Measurements from ENCODE around the gene SPRR1B. TPM values are rescaled to one million over a fixed set of nuclear protein-coding genes. Genes with fewer than 3 reads are reported as not detected.
"Not testable (repeated sequence)": the region's sequence is repeated elsewhere in the genome, so short reads cannot be mapped to it uniquely, and the experiment has no call there.

The SPRR1B gene
- total and polyA plus RNA-seq, 4 experiments from 2014 or later, result not detected

DNA sequence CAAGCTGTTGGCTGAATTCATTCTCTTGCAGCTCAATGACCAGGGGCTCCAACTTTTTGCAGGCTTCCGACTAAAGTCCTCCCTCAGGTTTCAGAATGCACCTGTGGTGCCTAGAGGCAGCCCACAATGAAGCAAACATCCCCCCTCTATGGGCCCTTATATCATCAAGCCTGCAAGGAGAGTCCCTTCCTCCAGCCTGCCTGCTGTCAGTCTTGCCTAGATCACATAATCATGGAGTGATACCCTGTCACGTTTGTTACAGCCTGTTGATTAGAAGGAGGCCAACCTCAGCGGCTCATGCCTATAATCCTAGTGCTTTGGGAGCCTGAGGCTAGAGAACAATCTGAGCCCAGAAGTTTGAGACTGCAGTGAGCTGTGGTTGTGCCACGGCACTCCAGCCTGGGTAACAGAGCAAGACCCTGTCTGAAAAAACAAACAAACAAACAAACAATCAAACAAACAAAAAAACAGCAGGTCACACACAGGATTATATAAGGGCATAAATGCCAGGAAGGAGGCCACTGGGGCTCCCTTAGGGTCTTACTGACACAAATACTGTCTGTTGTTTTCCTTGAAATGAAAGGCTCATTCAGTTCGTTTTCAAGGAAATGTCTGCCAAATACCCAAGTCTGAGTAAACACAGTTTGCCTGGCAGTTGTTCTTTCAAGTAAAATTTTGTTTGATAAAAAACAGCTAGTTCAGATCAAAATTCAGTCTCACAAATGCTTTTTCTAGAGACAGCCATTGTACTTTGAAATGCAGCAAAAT lies 34.2 kb upstream of the SPRR1B start:
- H3K4me1 ChIP-seq (ENCODE audit: insufficient read depth, low read length), result no peaks in the 10 kb centered on the region
- no peak overlapping the region for H3K27ac ChIP-seq (ENCODE audit: low read depth, low read length)
- Mint-ChIP-seq H3K4me1 (no peaks in the 10 kb centered on the region), H3K9me3 (peaks cover 0 to 9% (median 3%) of the 10 kb centered on the region in 8 donors), H3K27ac (no peak overlapping the region), H3K36me3 (no peaks in the 10 kb centered on the region), H3K4me3 (no peak overlapping the region), H3K27me3 (peaks cover 16 to 19% of the 10 kb centered on the region in 2 donors)
- DNase-seq, result no peak
- POLR2A ChIA-PET (ENCODE audit: partially characterized antibody), result no interaction called here
- intact Hi-C loops (cut with micrococcal nuclease), result no loop called here
- no peaks in the 10 kb centered on the region for H3K36me3 ChIP-seq (ENCODE audit: insufficient read depth, low read length)
- H3K9me3 ChIP-seq (ENCODE audit: control insufficient read depth in 1 of 2, low read length in 2 of 2), result no peaks in the 10 kb centered on the region
- H3K27me3 ChIP-seq (ENCODE audit: insufficient read depth, low read length), result no peaks in the 10 kb centered on the region
- no peak overlapping the region for H3K4me3 ChIP-seq (ENCODE audit: low read length in 2 of 2)
- CTCF ChIA-PET (ENCODE audit: partially characterized antibody), result no interaction called here

DNA sequence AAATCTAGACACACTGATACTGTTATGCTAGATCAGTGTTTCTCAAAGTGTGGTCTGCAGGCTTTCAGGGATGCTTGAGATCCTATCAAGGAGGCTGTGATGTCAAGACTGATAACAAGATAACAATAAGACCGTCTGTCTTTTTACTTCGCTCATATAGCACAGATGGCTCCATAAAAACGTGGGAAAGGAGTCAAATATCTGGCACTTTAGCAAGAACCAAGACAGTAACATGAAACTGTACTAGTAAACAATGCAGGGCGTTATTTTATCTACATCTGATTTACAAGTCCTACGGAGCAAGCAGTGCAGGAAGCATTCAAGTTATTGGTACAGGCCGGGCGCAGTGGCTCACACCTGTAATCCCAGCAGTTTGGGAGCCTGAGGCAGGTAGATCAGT lies 33.1 kb upstream of the SPRR1B start:
- no peak overlapping the region for H3K4me3 ChIP-seq (ENCODE audit: low read length in 2 of 2)
- no peak for DNase-seq
- Mint-ChIP-seq H3K27me3 (peaks cover 16 to 19% of the 10 kb centered on the region in 2 donors), H3K9me3 (peaks cover 0 to 9% (median 3%) of the 10 kb centered on the region in 8 donors), H3K27ac (no peak overlapping the region), H3K4me1 (no peaks in the 10 kb centered on the region), H3K36me3 (no peaks in the 10 kb centered on the region), H3K4me3 (no peak overlapping the region)
- no peaks in the 10 kb centered on the region for H3K36me3 ChIP-seq (ENCODE audit: insufficient read depth, low read length)
- POLR2A ChIA-PET (ENCODE audit: partially characterized antibody), result no interaction called here
- H3K9me3 ChIP-seq (ENCODE audit: control insufficient read depth in 1 of 2, low read length in 2 of 2), result no peaks in the 10 kb centered on the region
- no peaks in the 10 kb centered on the region for H3K27me3 ChIP-seq (ENCODE audit: insufficient read depth, low read length)
- CTCF ChIA-PET (ENCODE audit: partially characterized antibody), result no interaction called here
- H3K27ac ChIP-seq (ENCODE audit: low read depth, low read length), result no peak overlapping the region
- intact Hi-C loops (cut with micrococcal nuclease), result no loop called here
- H3K4me1 ChIP-seq (ENCODE audit: insufficient read depth, low read length), result no peaks in the 10 kb centered on the region

DNA sequence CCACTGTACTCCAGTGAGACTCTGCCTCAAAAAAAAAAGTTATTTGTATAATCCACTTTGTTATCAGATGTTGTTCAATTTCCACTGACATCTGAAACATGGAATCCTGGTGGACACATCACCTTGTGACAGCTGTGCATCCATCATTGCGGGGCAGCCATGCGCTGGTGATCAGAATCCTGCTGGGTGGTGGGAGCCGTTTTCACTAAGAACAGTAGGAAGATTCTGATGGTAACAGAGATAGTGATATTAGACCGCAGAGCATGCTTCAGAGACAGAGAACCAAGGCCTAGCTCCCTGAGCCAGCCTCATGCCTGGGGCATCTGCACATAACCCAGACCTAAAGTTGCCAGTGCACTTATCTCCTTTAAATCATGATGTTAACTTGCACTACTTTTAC lies 32.5 kb upstream of the SPRR1B start:
- Histone ChIP-seq H3K27me3 (ENCODE audit: insufficient read depth, low read length) (no peaks in the 10 kb centered on the region), H3K9me3 (ENCODE audit: control insufficient read depth in 1 of 2, low read length in 2 of 2) (no peaks in the 10 kb centered on the region), H3K36me3 (ENCODE audit: insufficient read depth, low read length) (no peaks in the 10 kb centered on the region), H3K4me3 (ENCODE audit: low read length in 2 of 2) (no peak overlapping the region), H3K27ac (ENCODE audit: low read depth, low read length) (no peak overlapping the region), H3K4me1 (ENCODE audit: insufficient read depth, low read length) (no peaks in the 10 kb centered on the region)
- no peaks in the 10 kb centered on the region for H3K4me1 Mint-ChIP-seq
- H3K36me3 Mint-ChIP-seq, result no peaks in the 10 kb centered on the region
- H3K27me3 Mint-ChIP-seq, result peaks cover 16 to 19% of the 10 kb centered on the region in 2 donors
- no peak overlapping the region for H3K4me3 Mint-ChIP-seq
- intact Hi-C loops (cut with micrococcal nuclease), result no loop called here
- H3K27ac Mint-ChIP-seq, result no peak overlapping the region
- peaks cover 0 to 9% (median 3%) of the 10 kb centered on the region in 8 donors for H3K9me3 Mint-ChIP-seq
- POLR2A ChIA-PET (ENCODE audit: partially characterized antibody), result no interaction called here
- DNase-seq, result no peak
- CTCF ChIA-PET (ENCODE audit: partially characterized antibody), result no interaction called here

DNA sequence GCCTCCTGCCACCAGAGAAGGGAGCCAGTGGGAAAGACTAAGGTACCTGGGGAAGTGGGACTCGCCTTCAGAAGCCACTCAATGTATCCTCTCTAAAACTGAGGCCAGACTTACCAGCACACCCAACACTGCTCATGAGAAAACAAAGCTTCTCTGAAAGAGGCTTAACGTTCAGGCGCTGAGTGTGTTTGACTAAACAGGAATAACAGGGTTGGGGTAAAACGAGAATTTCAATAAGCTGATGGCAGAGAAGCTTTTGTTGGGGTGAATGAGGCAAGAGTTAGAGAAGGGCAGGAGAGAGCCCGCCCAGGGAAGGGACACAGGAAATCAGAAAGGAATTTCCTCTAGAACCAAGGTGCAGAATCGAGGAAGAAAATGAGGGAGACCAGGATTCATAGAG lies 31.2 kb upstream of the SPRR1B start:
- Mint-ChIP-seq H3K4me3 (no peak overlapping the region), H3K27me3 (peaks cover 14 to 20% of the 10 kb centered on the region in 2 donors), H3K4me1 (no peaks in the 10 kb centered on the region), H3K36me3 (no peaks in the 10 kb centered on the region), H3K9me3 (peaks cover 0 to 8% (median 2%) of the 10 kb centered on the region in 8 donors), H3K27ac (no peak overlapping the region)
- H3K9me3 ChIP-seq (ENCODE audit: control insufficient read depth in 1 of 2, low read length in 2 of 2), result no peaks in the 10 kb centered on the region
- H3K36me3 ChIP-seq (ENCODE audit: insufficient read depth, low read length), result no peaks in the 10 kb centered on the region
- H3K27me3 ChIP-seq (ENCODE audit: insufficient read depth, low read length), result no peaks in the 10 kb centered on the region
- no peak overlapping the region for H3K27ac ChIP-seq (ENCODE audit: low read depth, low read length)
- CTCF ChIA-PET (ENCODE audit: partially characterized antibody), result no interaction called here
- no peak overlapping the region for H3K4me3 ChIP-seq (ENCODE audit: low read length in 2 of 2)
- no peak for DNase-seq
- H3K4me1 ChIP-seq (ENCODE audit: insufficient read depth, low read length), result no peaks in the 10 kb centered on the region
- intact Hi-C loops (cut with micrococcal nuclease), result no loop called here
- POLR2A ChIA-PET (ENCODE audit: partially characterized antibody), result no interaction called here

DNA sequence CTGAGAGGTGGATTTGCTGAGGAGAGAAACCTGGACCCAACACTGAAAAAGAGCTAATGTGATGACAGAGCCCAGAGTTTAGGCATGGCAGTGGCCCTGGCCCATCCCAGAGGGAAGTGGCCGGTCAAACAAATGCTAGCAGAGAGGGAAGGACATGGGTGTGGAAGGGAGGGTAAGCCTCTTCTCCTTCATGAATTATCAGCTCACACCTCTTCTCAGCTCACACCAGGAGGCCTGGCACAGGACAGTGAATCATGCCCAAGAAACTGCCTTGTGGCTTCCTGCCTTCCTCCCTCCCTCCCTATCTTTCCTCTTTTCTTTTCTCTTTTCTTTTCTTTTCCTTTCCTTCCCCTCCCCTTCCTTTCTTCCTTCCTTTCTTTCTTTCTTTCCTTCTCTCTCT lies 30.7 kb upstream of the SPRR1B start:
- Histone ChIP-seq H3K27me3 (ENCODE audit: insufficient read depth, low read length) (no peaks in the 10 kb centered on the region), H3K36me3 (ENCODE audit: insufficient read depth, low read length) (no peaks in the 10 kb centered on the region), H3K9me3 (ENCODE audit: control insufficient read depth in 1 of 2, low read length in 2 of 2) (no peaks in the 10 kb centered on the region), H3K27ac (ENCODE audit: low read depth, low read length) (no peak overlapping the region), H3K4me1 (ENCODE audit: insufficient read depth, low read length) (no peaks in the 10 kb centered on the region), H3K4me3 (ENCODE audit: low read length in 2 of 2) (no peak overlapping the region)
- Mint-ChIP-seq H3K27ac (no peak overlapping the region), H3K4me3 (no peak overlapping the region), H3K4me1 (no peaks in the 10 kb centered on the region), H3K9me3 (peaks cover 0 to 5% (median under 1%) of the 10 kb centered on the region in 8 donors), H3K27me3 (peaks cover 14 to 20% of the 10 kb centered on the region in 2 donors), H3K36me3 (no peaks in the 10 kb centered on the region)
- intact Hi-C loops (cut with micrococcal nuclease), result no loop called here
- POLR2A ChIA-PET (ENCODE audit: partially characterized antibody), result no interaction called here
- DNase-seq, result no peak
- CTCF ChIA-PET (ENCODE audit: partially characterized antibody), result no interaction called here

DNA sequence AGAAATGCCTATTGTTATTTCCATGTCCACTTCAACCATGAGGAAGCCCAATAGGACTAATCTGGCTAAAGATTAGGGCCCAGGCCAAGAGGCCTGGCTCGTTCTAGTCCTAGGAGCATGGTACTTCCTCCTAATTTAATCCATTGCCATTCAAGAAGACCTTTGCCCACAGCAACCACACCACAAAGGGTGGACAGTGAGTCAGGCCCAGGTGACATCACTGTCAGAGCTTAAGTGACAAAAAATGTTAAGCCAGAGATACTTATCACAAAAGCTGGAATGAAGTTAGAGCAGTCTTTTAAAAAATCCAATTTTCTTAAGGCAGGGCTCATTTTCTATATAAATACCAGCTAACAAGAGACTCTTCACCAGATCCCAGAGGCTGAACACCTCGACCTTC lies 29.6 kb upstream of the SPRR1B start, which contains the start of gene SPRR3:
TSS of gene SPRR3 (plus strand) at position 368 of the 400 bp plus-strand sequence. CDS start 1,272 bp downstream, outside the sequence.
- CTCF ChIA-PET (ENCODE audit: partially characterized antibody), result no interaction called here
- POLR2A ChIA-PET (ENCODE audit: partially characterized antibody), result no interaction called here
- intact Hi-C loops (cut with micrococcal nuclease), result no loop called here
- H3K27me3 ChIP-seq (ENCODE audit: insufficient read depth, low read length), result no peaks in the 10 kb centered on the region
- Mint-ChIP-seq H3K4me1 (no peaks in the 10 kb centered on the region), H3K27me3 (peaks cover 10 to 16% of the 10 kb centered on the region in 2 donors), H3K27ac (no peak within 1 kb of the TSS), H3K9me3 (peaks cover 0 to 2% (median 0%) of the 10 kb centered on the region in 8 donors), H3K36me3 (no peaks in the 10 kb centered on the region), H3K4me3 (no peak within 1 kb of the TSS)
- H3K4me1 ChIP-seq (ENCODE audit: insufficient read depth, low read length), result no peaks in the 10 kb centered on the region
- H3K27ac ChIP-seq (ENCODE audit: low read depth, low read length), result no peak within 1 kb of the TSS
- no peaks in the 10 kb centered on the region for H3K36me3 ChIP-seq (ENCODE audit: insufficient read depth, low read length)
- no peak within 1 kb of the TSS for H3K4me3 ChIP-seq (ENCODE audit: low read length in 2 of 2)
- DNase-seq, result no peak
- H3K9me3 ChIP-seq (ENCODE audit: control insufficient read depth in 1 of 2, low read length in 2 of 2), result no peaks in the 10 kb centered on the region

DNA sequence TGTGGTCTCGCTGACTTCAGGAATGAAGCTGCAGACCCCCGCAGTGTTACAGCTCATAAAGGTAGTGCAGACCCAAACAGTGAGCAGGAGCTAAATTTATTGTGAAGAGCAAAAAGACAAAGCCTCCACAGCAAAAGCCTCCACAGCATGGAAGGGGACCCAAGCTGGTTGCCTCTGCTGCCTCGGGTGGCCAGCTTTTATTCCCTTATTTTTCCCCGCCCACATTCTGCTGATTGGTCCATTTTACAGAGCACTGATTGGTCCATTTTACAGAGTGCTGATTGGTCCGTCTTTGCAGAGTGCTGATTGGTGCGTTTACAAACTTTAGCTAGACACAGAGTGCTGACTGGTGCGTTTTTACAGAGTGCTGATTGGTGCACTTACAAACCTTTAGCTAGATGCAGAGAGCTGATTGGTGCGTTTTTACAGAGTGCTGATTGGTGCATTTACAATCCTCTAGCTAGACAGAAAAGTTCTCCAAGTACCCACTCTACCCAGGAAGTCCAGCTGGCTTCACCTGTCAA lies 19.7 kb upstream of the SPRR1B start:
- H3K4me3 ChIP-seq (ENCODE audit: low read length in 2 of 2); DNase-seq; H3K4me1 Mint-ChIP-seq; H3K27me3 ChIP-seq (ENCODE audit: insufficient read depth, low read length); H3K36me3 ChIP-seq (ENCODE audit: insufficient read depth, low read length); H3K4me1 ChIP-seq (ENCODE audit: insufficient read depth, low read length); CTCF ChIA-PET (ENCODE audit: partially characterized antibody); H3K4me3 Mint-ChIP-seq; H3K9me3 ChIP-seq (ENCODE audit: control insufficient read depth in 1 of 2, low read length in 2 of 2); H3K27ac Mint-ChIP-seq; POLR2A ChIA-PET (ENCODE audit: partially characterized antibody); H3K27ac ChIP-seq (ENCODE audit: low read depth, low read length); H3K9me3 Mint-ChIP-seq; H3K36me3 Mint-ChIP-seq; intact Hi-C loops (cut with micrococcal nuclease); H3K27me3 Mint-ChIP-seq: not testable (repeated sequence)

Data from CD4-positive, alpha-beta memory T cell (primary cell).